Subcutaneous adipose tissue (tissue), 4 donors: ENCODE measurements around the gene MST1R. TPM values are rescaled to one million over a fixed set of nuclear protein-coding genes. Genes with fewer than 3 reads are reported as not detected.

Source experiments
- total RNA-seq, 4 donors: library from RNA; depleted of rRNA; stranded (reverse); fragments of >200 nt; gene quantifications; one replicate each; pipeline ENCODE4 v1.1.0, GENCODE V29; 2016
- TF ChIP-seq, protein P1 (sequence below): fragments of 450-650 bp; IDR thresholded peaks from one replicate; pipeline ENCODE4 v1.5.1; 2016; ENCODE audit warnings: low read depth, mild to moderate bottlenecking, control low read depth, antibody characterized with exemption, moderate library complexity

The MST1R gene
- 1 to 10 TPM in 1 of 4 donors, under 1 TPM in 2, not detected in 1; 0.44 to 2.8 (median 0.51) TPM for total RNA-seq

GRCh38 chr3:49903451-49904424 is at the start of gene MST1R:
Gene MST1R, minus strand, starts transcription at chr3:49903873. Its CDS starts 264 bp downstream, at chr3:49903609.
- TF ChIP-seq, protein P1, sequence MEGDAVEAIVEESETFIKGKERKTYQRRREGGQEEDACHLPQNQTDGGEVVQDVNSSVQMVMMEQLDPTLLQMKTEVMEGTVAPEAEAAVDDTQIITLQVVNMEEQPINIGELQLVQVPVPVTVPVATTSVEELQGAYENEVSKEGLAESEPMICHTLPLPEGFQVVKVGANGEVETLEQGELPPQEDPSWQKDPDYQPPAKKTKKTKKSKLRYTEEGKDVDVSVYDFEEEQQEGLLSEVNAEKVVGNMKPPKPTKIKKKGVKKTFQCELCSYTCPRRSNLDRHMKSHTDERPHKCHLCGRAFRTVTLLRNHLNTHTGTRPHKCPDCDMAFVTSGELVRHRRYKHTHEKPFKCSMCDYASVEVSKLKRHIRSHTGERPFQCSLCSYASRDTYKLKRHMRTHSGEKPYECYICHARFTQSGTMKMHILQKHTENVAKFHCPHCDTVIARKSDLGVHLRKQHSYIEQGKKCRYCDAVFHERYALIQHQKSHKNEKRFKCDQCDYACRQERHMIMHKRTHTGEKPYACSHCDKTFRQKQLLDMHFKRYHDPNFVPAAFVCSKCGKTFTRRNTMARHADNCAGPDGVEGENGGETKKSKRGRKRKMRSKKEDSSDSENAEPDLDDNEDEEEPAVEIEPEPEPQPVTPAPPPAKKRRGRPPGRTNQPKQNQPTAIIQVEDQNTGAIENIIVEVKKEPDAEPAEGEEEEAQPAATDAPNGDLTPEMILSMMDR: no peak

DNA sequence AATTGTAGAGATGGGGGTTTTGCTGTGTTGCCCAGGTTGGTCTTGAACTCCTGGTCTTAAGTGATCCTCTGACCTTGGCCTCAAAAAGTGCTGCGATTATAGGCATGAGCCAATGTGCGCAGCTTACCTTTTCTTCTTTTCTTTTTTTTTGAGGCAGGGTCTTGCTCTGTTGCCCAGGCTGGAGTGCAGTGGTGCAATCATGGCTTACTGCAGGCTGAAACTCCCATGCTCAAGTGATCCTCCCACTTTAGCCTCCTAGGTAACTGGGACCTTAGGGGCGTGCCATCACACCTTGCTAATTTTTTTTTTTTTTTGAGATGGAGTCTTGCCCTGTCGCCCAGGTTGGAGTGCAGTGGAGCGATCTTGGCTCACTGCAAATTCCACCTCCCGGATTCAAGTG is 49.3 kb upstream of the MST1R start:
- TF ChIP-seq, protein P1: no peak

DNA sequence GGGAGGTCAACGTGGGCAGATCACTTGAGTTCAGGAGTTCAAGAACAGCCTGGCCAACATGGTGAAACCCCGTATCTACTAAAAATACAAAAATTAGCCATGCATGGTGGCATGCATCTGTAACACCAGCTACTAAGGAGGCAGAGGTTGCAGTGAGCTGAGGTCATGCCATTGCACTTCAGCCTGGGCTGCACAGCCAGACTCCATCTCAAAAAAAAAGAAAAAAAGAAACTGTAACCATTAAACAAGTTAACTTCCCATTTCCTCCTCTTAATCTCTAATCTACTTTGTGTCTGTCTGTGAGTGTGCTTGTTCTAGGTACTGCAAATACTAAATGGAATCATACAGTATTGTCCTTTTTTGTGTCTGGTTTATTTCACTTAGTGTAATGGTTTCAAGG is 39.0 kb upstream of the MST1R start:
- TF ChIP-seq, protein P1: no peak

DNA sequence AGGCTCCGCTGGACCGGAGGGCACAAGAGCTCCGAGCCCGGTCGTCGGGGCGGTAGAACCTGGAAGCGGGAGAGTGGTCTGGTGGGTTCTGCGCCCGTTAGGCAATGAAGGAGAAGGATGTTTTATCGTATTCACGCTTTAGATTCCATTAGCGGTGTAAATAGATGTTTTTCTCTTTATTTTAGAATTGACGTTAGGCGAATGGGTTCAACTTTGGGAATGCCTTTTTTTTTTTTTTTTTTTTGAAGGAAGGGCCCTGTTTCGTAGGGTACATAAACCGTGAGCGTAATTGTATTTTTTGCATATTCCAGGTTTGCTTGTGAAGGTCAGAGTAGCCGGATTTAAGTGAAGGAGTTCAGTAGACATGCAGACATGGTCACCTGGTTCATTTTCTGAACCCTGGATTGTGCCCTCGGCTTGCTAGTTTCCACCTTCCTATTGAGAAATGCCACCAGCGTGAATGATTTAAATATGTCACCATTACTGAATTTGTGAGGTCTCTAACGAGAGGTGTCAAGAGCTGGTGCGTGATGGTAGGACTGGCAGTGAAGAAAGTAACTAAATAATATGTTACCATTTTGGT is 37.1 kb upstream of the MST1R start:
- TF ChIP-seq, protein P1: no peak

DNA sequence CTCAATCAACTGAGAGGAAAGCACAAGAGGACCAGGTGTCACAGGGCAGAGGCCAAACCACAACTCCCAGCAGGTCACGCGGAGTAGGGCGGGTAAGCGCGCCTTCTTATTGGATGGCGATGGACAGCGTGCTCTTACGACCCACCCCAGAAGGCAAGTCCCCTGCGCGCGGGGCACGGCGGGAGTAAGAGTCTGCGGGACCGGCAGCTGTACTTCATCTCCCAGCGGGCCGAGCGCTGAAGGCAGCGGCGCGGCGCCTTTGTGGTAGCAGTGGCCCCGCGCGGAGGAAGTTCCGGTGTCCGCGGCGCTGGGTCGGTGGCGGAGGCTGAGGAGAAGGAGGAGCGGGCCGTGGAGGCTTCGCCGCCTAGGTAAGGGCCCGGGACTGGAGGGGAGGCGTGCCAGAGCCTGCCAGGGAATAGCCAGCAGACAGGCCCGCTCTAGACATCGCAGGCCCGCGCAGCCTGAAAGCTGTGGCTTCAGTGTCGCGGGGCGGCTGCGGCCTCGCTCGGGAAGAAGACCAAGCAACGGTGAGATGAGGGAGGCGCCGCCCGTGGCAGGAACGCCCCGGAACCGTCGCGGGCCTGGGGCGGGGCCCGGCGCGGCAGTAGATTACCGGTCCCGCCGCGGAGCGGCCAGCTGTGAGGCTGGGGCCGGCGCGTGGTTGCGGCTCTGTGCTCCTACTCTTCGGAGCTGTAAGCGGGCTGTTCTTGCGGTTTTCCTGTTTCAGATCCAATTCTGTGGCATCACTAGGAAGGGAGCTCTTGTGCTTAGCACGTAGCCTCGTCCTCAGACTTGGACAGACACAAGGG is 36.4 kb upstream of the MST1R start, which contains the start of gene RBM6:
TSS of gene RBM6 (plus strand) at position 293 of the 809 bp plus-strand sequence. CDS start 22,492 bp downstream, outside the sequence.
- TF ChIP-seq, protein P1: no peak

- TF ChIP-seq, protein P1: no peak
These were observed 33.4 kb upstream of the MST1R start for GRCh38 chr3:49937090-49937489.
